ENCODE data around the gene GALNT10. TPM values are rescaled to one million over a fixed set of nuclear protein-coding genes. Genes with fewer than 3 reads are reported as not detected.
A peak's percentile ranks its signal among the peaks of the same experiment; 100 is the strongest.

Gene GALNT10
- total and polyA plus RNA-seq, 9 of the 15 experiments (the other 6 are each of a cell fraction or from before 2014, with no cell fraction given), result 4.6 to 37.1 (median 13.3) TPM

GRCh38 chr5:154296525-154297159, 106.1 kb downstream of the GALNT10 start:
- Histone ChIP-seq H3K27ac (ENCODE audit: extremely low read depth, low read depth, low read length) (no peak overlapping the region), H3K9me1 (ENCODE audit: control insufficient read depth, insufficient read depth, low read length) (peaks cover 2% of the 10 kb centered on the region), H3K4me3 (no peak overlapping the region), H3K9me3 (replicated peaks; ENCODE audit: control insufficient read depth, insufficient read depth, low read depth, low read length) (no peaks in the 10 kb centered on the region), H3K9ac (ENCODE audit: insufficient read depth in 1 of 2, low read depth in 2 of 2, low read length in 2 of 2) (no peak overlapping the region), H3K4me1 (replicated peaks in 1 of 2; ENCODE audit: control insufficient read depth in 2 of 2, insufficient read depth in 2 of 2, low read length in 2 of 2) (no peaks in the 10 kb centered on the region), H4K20me1 (replicated peaks; ENCODE audit: control insufficient read depth, insufficient read depth, low read length) (no peaks in the 10 kb centered on the region), H3K79me2 (ENCODE audit: control insufficient read depth, insufficient read depth, low read length) (no peaks in the 10 kb centered on the region), H3K4me2 (ENCODE audit: insufficient read depth, low read length) (no peak overlapping the region), H2AFZ (ENCODE audit: low read depth, low read length) (no peak overlapping the region), H3K36me3 (ENCODE audit: control insufficient read depth, insufficient read depth, low read length) (peaks cover 8% of the 10 kb centered on the region; the same call in 1 of the 3 replicates), H3K27me3 (ENCODE audit: control insufficient read depth in 2 of 2, insufficient read depth in 2 of 2, low read length in 2 of 2) (no peaks in the 10 kb centered on the region)
- intact Hi-C loops (cut with micrococcal nuclease), result no loop called here
- DNase-seq (ENCODE audit: extremely low read depth in 1 of 4, low spot score in 3 of 4) (no peak), ATAC-seq (no peak), FAIRE-seq (peak; percentile 60)
- no peak for TF ChIP-seq PKNOX1 (IDR thresholded peaks at IDR 0.05)
- 0 out of 2 replicates have a peak, but pooled peaks have one; percentile 24 for TF ChIP-seq FOXA1 (IDR thresholded peaks at IDR 0.05; ENCODE audit: borderline replicate concordance)
- TF ChIP-seq FOXA3 (CRISPR knock-in tag; conservative IDR thresholded peaks at IDR 0.05 in 1 of 2, IDR thresholded peaks at IDR 0.05 in 1 of 2), result peak in 1 of 2 experiments; percentile 70; a peak in 2 of 4 replicates
- TF ChIP-seq NFE2L1 (tag; IDR thresholded peaks at IDR 0.05; ENCODE audit: borderline replicate concordance, low read depth), result no peak
- no peak for TF ChIP-seq ZNF184 (CRISPR knock-in tag; IDR thresholded peaks at IDR 0.05)
- POLR2A ChIA-PET, result interaction anchor here (0.7 to 1.2 kb wide), 3 partner anchors 12 to 25 kb away, joined by 3 to 4 read pairs (median 3); no protein-coding TSS in a partner anchor
- 53% methylated on average over 6 of the region's 6 CpGs for WGBS (ENCODE audit: insufficient coverage, low coverage, missing lambda C conversion rate)
- BruUV-seq (replicated peaks), result no TSS peak
- CTCF ChIA-PET (ENCODE audit: low intra/inter-chr PET ratio), result no interaction called here
- in situ Hi-C loops (cut with MboI), result no loop called here

All from K562 (cell line).